Iris pigment epithelial cell (primary cell): Measurements from ENCODE around the gene OR6C65.

Source experiments
- DNase-seq: peaks from one replicate; pipeline ENCODE4 v3.0.0-alpha.2; 2011; ENCODE audit warnings: low read depth

OR6C65 gene

DNA sequence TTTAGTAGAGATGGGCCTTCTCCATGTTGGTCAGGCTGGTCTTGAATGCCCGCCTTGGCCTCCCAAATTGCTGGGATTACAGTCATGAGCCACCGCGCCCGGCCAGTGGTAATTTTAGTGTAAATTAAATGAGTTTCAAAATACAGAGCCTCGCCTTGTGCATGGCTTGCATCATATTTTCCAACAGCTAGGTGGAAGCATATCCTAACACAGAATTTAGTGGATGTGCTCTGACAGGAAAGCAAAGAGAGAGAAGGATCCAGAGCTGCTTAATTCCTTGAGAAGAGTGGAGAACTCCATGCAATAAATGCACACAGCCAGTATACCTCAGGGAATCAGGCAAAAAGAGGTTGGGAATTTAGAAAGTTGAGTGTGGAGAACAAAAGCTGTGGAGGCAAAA lies 46.0 kb downstream of the OR6C65 start:
- no peak for DNase-seq

- DNase-seq: no peak
Observed at GRCh38 chr12:55448825-55449224, 48.5 kb downstream of the OR6C65 start.
